Activated T-cell treated with anti-CD3 and anti-CD28 coated beads, Interleukin-2, amount 50 U/mL, for 4 hours (primary cell): ENCODE data around the gene AP2A2. TPM values are rescaled to one million over a fixed set of nuclear protein-coding genes. Genes with fewer than 3 reads are reported as not detected.
A peak's percentile ranks its signal among the peaks of the same experiment; 100 is the strongest.

Experiments
- ATAC-seq, 2 donors: fragments of 200-7000 bp; cut with Tn5 transposase; one replicate each; pipeline ENCODE4 v1.10.0; 2021
- DNase-seq: peaks from one replicate; pipeline ENCODE4 v3.0.0-alpha.2; 2020
- H3K27me3 Mint-ChIP-seq: one replicate; pipeline ENCODE4 v1.8.0; 2021; ENCODE audit warnings: low read depth, mixed read lengths
- H3K36me3 Mint-ChIP-seq: one replicate; pipeline ENCODE4 v1.8.0; 2022; ENCODE audit warnings: mixed read lengths; ENCODE audit not compliant: insufficient read depth
- H3K4me1 Mint-ChIP-seq: one replicate; pipeline ENCODE4 v1.8.0; 2021; ENCODE audit warnings: low read depth, mixed read lengths
- H3K4me3 Mint-ChIP-seq: one replicate; pipeline ENCODE4 v1.8.0; 2021; ENCODE audit warnings: mild to moderate bottlenecking, moderate library complexity, mixed read lengths
- H3K9me3 Mint-ChIP-seq: one replicate; pipeline ENCODE4 v1.8.0; 2021; ENCODE audit warnings: mixed read lengths
- total RNA-seq, 3 donors: library from RNA; stranded (reverse); gene quantifications; one replicate each; pipeline ENCODE4 v1.2.1, GENCODE V29; 2021

The AP2A2 gene
- total RNA-seq, 3 donors from 2014 or later, result 30.4 to 41.7 (median 38.0) TPM

- Mint-ChIP-seq H3K36me3 (no peaks in the 10 kb centered on the region), H3K4me1 (no peaks in the 10 kb centered on the region), H3K9me3 (no peaks in the 10 kb centered on the region), H3K27me3 (peaks cover 5% of the 10 kb centered on the region), H3K4me3 (no peak within 1 kb of the TSS)
- DNase-seq (no peak), ATAC-seq (no peak)
Observed at GRCh38 chr11:1036303-1036923, 110.7 kb downstream of the AP2A2 start, which contains the start of gene MUC6. TSS of gene MUC6 (minus strand) at chr11:1036718. CDS start at chr11:1036655, 63 bp downstream.

GRCh38 chr11:1036931-1037330, 111.3 kb downstream of the AP2A2 start:
- Mint-ChIP-seq H3K9me3 (no peaks in the 10 kb centered on the region), H3K4me3 (no peak overlapping the region), H3K27me3 (peaks cover 5% of the 10 kb centered on the region), H3K36me3 (no peaks in the 10 kb centered on the region), H3K4me1 (no peaks in the 10 kb centered on the region)
- no peak for DNase-seq
- ATAC-seq, result no peak

- H3K9me3 Mint-ChIP-seq, result no peaks in the 10 kb centered on the region
- no peak overlapping the region for H3K4me3 Mint-ChIP-seq
- H3K4me1 Mint-ChIP-seq, result no peaks in the 10 kb centered on the region
- peaks cover 5% of the 10 kb centered on the region for H3K27me3 Mint-ChIP-seq
- H3K36me3 Mint-ChIP-seq, result no peaks in the 10 kb centered on the region
- no peak for ATAC-seq
- DNase-seq, result no peak
Observed at GRCh38 chr11:1037506-1038055, 111.9 kb downstream of the AP2A2 start.

- H3K36me3 Mint-ChIP-seq, result no peaks in the 10 kb centered on the region
- no peak overlapping the region for H3K4me3 Mint-ChIP-seq
- peaks cover 5% of the 10 kb centered on the region for H3K27me3 Mint-ChIP-seq
- no peaks in the 10 kb centered on the region for H3K9me3 Mint-ChIP-seq
- no peaks in the 10 kb centered on the region for H3K4me1 Mint-ChIP-seq
- ATAC-seq (no peak), DNase-seq (no peak)
Observed at GRCh38 chr11:1038361-1038760, 112.7 kb downstream of the AP2A2 start.

- H3K36me3 Mint-ChIP-seq, result no peaks in the 10 kb centered on the region
- ATAC-seq, result no peak
- H3K4me3 Mint-ChIP-seq, result no peak overlapping the region
- H3K27me3 Mint-ChIP-seq, result peaks cover 5% of the 10 kb centered on the region
- no peaks in the 10 kb centered on the region for H3K4me1 Mint-ChIP-seq
- DNase-seq, result no peak
- H3K9me3 Mint-ChIP-seq, result no peaks in the 10 kb centered on the region
Observed at GRCh38 chr11:1038921-1039320, 113.3 kb downstream of the AP2A2 start.

GRCh38 chr11:1039481-1040427, 114.1 kb downstream of the AP2A2 start:
- no peaks in the 10 kb centered on the region for H3K4me1 Mint-ChIP-seq
- H3K27me3 Mint-ChIP-seq, result peaks cover 9% of the 10 kb centered on the region
- no peak for ATAC-seq
- no peak overlapping the region for H3K4me3 Mint-ChIP-seq
- no peak for DNase-seq
- no peaks in the 10 kb centered on the region for H3K36me3 Mint-ChIP-seq
- H3K9me3 Mint-ChIP-seq, result no peaks in the 10 kb centered on the region

GRCh38 chr11:1040428-1041148, 114.9 kb downstream of the AP2A2 start:
- DNase-seq (no peak), ATAC-seq (no peak)
- H3K4me3 Mint-ChIP-seq, result no peak overlapping the region
- peaks cover 11% of the 10 kb centered on the region for H3K27me3 Mint-ChIP-seq
- no peaks in the 10 kb centered on the region for H3K4me1 Mint-ChIP-seq
- no peaks in the 10 kb centered on the region for H3K9me3 Mint-ChIP-seq
- H3K36me3 Mint-ChIP-seq, result no peaks in the 10 kb centered on the region

GRCh38 chr11:1041149-1041467, 115.4 kb downstream of the AP2A2 start:
- Mint-ChIP-seq H3K4me1 (no peaks in the 10 kb centered on the region), H3K4me3 (no peak overlapping the region), H3K36me3 (no peaks in the 10 kb centered on the region), H3K27me3 (peaks cover 11% of the 10 kb centered on the region), H3K9me3 (no peaks in the 10 kb centered on the region)
- ATAC-seq (no peak), DNase-seq (no peak)

- ATAC-seq, result no peak
- peaks cover 11% of the 10 kb centered on the region for H3K27me3 Mint-ChIP-seq
- DNase-seq, result no peak
- no peaks in the 10 kb centered on the region for H3K9me3 Mint-ChIP-seq
- H3K4me3 Mint-ChIP-seq, result no peak overlapping the region
- no peaks in the 10 kb centered on the region for H3K4me1 Mint-ChIP-seq
- no peaks in the 10 kb centered on the region for H3K36me3 Mint-ChIP-seq
Observed at GRCh38 chr11:1041471-1041870, 115.8 kb downstream of the AP2A2 start.

GRCh38 chr11:1041936-1042608, 116.4 kb downstream of the AP2A2 start:
- Mint-ChIP-seq H3K4me1 (no peaks in the 10 kb centered on the region), H3K4me3 (no peak overlapping the region), H3K9me3 (no peaks in the 10 kb centered on the region), H3K36me3 (no peaks in the 10 kb centered on the region), H3K27me3 (peaks cover 11% of the 10 kb centered on the region)
- no peak for ATAC-seq
- no peak for DNase-seq

- H3K4me3 Mint-ChIP-seq, result no peak overlapping the region
- peak; percentile 3 for DNase-seq
- H3K9me3 Mint-ChIP-seq, result no peaks in the 10 kb centered on the region
- H3K27me3 Mint-ChIP-seq, result peaks cover 17% of the 10 kb centered on the region
- no peaks in the 10 kb centered on the region for H3K36me3 Mint-ChIP-seq
- no peak for ATAC-seq
- no peaks in the 10 kb centered on the region for H3K4me1 Mint-ChIP-seq
Observed at GRCh38 chr11:1042626-1043562, 117.2 kb downstream of the AP2A2 start.

GRCh38 chr11:1043563-1044096, 118.0 kb downstream of the AP2A2 start:
- ATAC-seq, result no peak
- Mint-ChIP-seq H3K4me3 (no peak overlapping the region), H3K27me3 (peaks cover 20% of the 10 kb centered on the region)

GRCh38 chr11:1044160-1044559, 118.5 kb downstream of the AP2A2 start:
- no peak for ATAC-seq
- DNase-seq, result no peak
- Mint-ChIP-seq H3K36me3 (no peaks in the 10 kb centered on the region), H3K27me3 (peaks cover 20% of the 10 kb centered on the region), H3K9me3 (no peaks in the 10 kb centered on the region), H3K4me3 (no peak overlapping the region), H3K4me1 (no peaks in the 10 kb centered on the region)

More at GRCh38 chr11:1043563-1044096, 118.0 kb downstream of the AP2A2 start:
- Mint-ChIP-seq H3K36me3 (no peaks in the 10 kb centered on the region), H3K9me3 (no peaks in the 10 kb centered on the region), H3K4me1 (no peaks in the 10 kb centered on the region)
- peak; percentile 1 for DNase-seq
